Measurements from ENCODE around the gene RECK.

RECK gene

GRCh38 chr9:36039121-36039520, 2.4 kb downstream of the RECK start:
- DNase-seq (ENCODE audit: low spot score in 2 of 2) (no peak), ATAC-seq (no peak)
- peaks cover 41% of the 10 kb centered on the region for H3K4me1 Mint-ChIP-seq
- no peaks in the 10 kb centered on the region for H3K36me3 Mint-ChIP-seq
- H3K9me3 Mint-ChIP-seq: no peaks in the 10 kb centered on the region
- no peak overlapping the region for H3K4me3 Mint-ChIP-seq
- H3K27ac Mint-ChIP-seq: no peak overlapping the region

DNA sequence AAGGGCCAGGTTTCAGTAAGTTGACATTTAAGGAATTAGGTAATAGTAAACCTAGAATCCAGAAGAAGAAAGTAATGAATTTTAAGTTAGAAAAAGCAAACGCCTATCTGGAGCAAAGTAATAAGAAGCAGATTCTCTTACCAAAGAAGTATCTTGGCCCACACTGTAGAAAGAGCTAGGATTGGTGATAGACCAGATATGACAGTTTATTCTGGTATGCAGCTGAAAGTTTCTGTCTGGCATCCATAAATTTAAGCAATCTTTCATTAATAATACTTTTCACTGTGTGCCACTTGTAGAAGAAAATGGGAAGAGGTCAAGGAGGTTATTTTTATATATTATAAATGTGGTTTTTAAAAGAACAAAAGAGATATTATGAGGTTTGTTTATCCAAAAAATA, 3.0 kb downstream of the RECK start:
- no peaks in the 10 kb centered on the region for H3K36me3 Mint-ChIP-seq
- DNase-seq (ENCODE audit: low spot score in 2 of 2) (no peak), ATAC-seq (no peak)
- no peak overlapping the region for H3K27ac Mint-ChIP-seq
- peaks cover 46% of the 10 kb centered on the region for H3K4me1 Mint-ChIP-seq
- no peak overlapping the region for H3K4me3 Mint-ChIP-seq
- H3K9me3 Mint-ChIP-seq: no peaks in the 10 kb centered on the region

DNA sequence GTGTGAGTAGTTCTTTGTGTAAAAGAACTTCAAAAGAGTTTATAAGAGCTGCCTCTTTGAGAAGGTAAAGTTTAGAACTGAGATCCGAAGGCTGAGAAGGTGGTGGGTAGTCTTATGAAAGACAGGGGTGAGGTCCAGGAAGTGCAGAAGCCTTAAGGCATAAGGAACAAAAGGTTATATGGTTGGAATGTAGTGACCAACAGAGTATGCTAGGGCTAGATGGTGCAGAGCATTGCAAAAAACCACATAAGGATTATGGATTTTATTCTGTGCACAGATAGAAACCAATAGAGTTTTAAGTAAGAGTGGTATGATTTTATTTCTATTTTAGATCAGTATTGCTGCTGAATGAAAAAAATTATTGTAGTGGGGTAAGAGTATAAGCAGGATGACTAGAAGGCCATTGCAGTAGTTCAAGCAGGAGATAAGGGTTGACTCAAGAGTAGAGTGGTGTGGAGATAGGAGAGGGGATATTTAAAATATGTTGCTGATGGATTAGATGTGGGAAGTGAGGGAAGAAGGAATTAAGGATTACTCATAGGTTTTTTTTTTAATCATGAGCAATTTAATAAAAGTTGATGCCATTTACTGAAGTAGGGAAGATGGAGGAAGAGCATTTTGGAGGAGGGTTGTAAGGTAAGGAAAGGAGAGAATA, 3.7 kb downstream of the RECK start:
- no peak for DNase-seq (ENCODE audit: low spot score in 2 of 2)

DNA sequence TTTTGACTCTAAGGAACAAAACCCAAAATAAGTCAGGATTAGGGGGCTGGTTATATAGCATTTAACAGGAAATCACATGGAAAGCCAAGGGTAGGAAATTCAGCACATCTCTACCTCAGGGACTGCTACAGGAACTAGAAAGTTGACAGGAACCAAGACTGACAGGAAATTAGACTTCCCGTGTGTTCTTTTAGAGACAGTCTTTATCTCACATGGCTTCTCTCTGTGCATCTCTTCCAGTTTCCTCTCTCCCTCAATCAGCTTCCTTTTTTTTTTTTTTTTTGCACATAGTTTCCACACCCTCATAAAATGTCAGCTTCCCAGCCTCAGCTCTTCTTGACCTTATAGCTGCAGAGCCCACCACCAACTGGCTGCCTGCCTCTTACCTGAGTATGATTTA, 4.8 kb downstream of the RECK start:
- no peak overlapping the region for H3K4me3 Mint-ChIP-seq
- H3K9me3 Mint-ChIP-seq: no peaks in the 10 kb centered on the region
- ATAC-seq (no peak), DNase-seq (ENCODE audit: low spot score in 2 of 2) (no peak)
- H3K4me1 Mint-ChIP-seq: peaks cover 49% of the 10 kb centered on the region
- no peaks in the 10 kb centered on the region for H3K36me3 Mint-ChIP-seq
- H3K27ac Mint-ChIP-seq: peak overlapping the region; percentile 46

More for the DNA sequence above, 3.7 kb downstream of the RECK start:
- Mint-ChIP-seq H3K27ac (no peak overlapping the region), H3K9me3 (no peaks in the 10 kb centered on the region), H3K4me1 (peaks cover 49% of the 10 kb centered on the region), H3K36me3 (no peaks in the 10 kb centered on the region), H3K4me3 (no peak overlapping the region)
- ATAC-seq: no peak

DNA sequence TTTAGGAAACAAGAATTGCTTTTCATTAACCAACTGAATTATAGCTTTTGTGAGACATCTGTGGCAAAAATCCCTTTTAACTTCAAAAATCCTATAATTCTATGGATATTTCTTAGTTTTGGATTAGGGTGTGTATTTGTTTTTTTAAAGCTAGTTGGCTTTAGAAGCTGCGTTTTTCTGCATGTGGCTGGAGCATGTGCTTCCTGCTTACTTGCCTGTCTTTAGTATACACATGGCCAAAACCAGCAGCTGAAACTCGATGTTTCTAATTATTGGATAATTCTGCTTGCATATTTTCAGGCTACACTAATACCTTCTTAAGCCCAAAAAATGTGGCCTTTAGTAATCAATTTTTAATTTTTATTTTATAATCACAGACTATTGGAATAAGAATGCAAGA, 8.9 kb downstream of the RECK start:
- DNase-seq (ENCODE audit: low spot score in 2 of 2): no peak
- no peaks in the 10 kb centered on the region for H3K36me3 Mint-ChIP-seq
- peaks cover 30% of the 10 kb centered on the region for H3K4me1 Mint-ChIP-seq

GRCh38 chr9:36046923-36047322, 10.2 kb downstream of the RECK start:
- no peaks in the 10 kb centered on the region for H3K9me3 Mint-ChIP-seq
- no peaks in the 10 kb centered on the region for H3K36me3 Mint-ChIP-seq
- no peak for DNase-seq (ENCODE audit: low spot score in 2 of 2)
- H3K4me3 Mint-ChIP-seq: no peak overlapping the region
- ATAC-seq: no peak
- H3K27ac Mint-ChIP-seq: no peak overlapping the region
- peaks cover 20% of the 10 kb centered on the region for H3K4me1 Mint-ChIP-seq

More for the DNA sequence above, 8.9 kb downstream of the RECK start:
- ATAC-seq: no peak
- no peak overlapping the region for H3K4me3 Mint-ChIP-seq
- H3K27ac Mint-ChIP-seq: no peak overlapping the region
- no peaks in the 10 kb centered on the region for H3K9me3 Mint-ChIP-seq

- Mint-ChIP-seq H3K4me3 (no peak overlapping the region), H3K27ac (no peak overlapping the region), H3K4me1 (peaks cover 6% of the 10 kb centered on the region), H3K36me3 (no peaks in the 10 kb centered on the region), H3K9me3 (no peaks in the 10 kb centered on the region)
- ATAC-seq: no peak
- DNase-seq (ENCODE audit: low spot score in 2 of 2): no peak
Measured at GRCh38 chr9:36049408-36049807, 12.7 kb downstream of the RECK start.

GRCh38 chr9:36050476-36050875, 13.8 kb downstream of the RECK start:
- DNase-seq (ENCODE audit: low spot score in 2 of 2) (no peak), ATAC-seq (peak; percentile 55)
- Mint-ChIP-seq H3K27ac (no peak overlapping the region), H3K9me3 (no peaks in the 10 kb centered on the region), H3K36me3 (no peaks in the 10 kb centered on the region), H3K4me1 (no peaks in the 10 kb centered on the region), H3K4me3 (no peak overlapping the region)

- ATAC-seq (peak; percentile 96), DNase-seq (ENCODE audit: low spot score in 2 of 2) (no peak)
- Mint-ChIP-seq H3K4me1 (no peaks in the 10 kb centered on the region), H3K4me3 (no peak overlapping the region), H3K27ac (no peak overlapping the region), H3K9me3 (no peaks in the 10 kb centered on the region), H3K36me3 (no peaks in the 10 kb centered on the region)
Measured at GRCh38 chr9:36051317-36051716, 14.6 kb downstream of the RECK start.

DNA sequence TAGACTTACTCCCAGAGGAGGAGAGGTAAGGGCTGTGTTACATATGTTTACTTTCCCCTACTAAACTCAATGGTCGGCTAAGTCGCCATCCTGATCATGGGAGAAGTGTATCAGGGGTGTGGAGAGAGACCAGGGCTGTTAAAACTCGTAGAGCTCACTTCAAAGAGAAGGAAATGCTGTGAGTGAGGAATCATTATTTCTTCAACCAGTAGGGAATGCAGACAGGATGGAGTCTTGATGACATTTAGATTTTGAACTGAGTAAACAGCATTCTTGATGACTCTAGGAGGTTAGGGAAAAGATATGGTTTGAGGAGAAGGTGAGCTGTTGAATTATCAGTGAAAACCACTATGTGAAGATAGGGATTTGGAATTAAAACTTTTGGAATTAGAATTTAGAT, 17.3 kb downstream of the RECK start:
- DNase-seq (ENCODE audit: low spot score in 2 of 2) (no peak), ATAC-seq (no peak)
- Mint-ChIP-seq H3K9me3 (no peaks in the 10 kb centered on the region), H3K36me3 (no peaks in the 10 kb centered on the region), H3K4me1 (no peaks in the 10 kb centered on the region), H3K27ac (no peak overlapping the region), H3K4me3 (no peak overlapping the region)

DNA sequence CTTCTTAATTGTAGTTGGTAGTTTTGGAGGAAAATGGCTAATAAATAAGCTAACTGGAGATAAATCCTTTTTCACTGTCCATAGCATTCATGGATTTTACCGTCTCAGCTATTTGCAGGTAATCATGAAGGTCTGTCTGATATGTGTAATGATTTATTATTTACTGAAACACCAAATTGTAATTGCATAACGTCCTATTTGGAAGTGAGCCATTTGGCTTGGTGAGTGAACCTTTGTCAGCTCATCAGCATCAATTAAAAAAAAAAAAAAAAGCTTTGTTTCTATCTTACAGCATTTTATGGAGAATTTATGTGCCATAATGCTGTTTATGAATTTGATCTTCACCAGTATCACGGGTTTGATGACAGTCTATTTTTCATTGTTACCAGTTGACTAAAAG, 20.2 kb downstream of the RECK start:
- no peak overlapping the region for H3K27ac Mint-ChIP-seq
- ATAC-seq (no peak), DNase-seq (ENCODE audit: low spot score in 2 of 2) (no peak)
- H3K36me3 Mint-ChIP-seq: no peaks in the 10 kb centered on the region
- no peaks in the 10 kb centered on the region for H3K9me3 Mint-ChIP-seq
- H3K4me1 Mint-ChIP-seq: no peaks in the 10 kb centered on the region
- H3K4me3 Mint-ChIP-seq: no peak overlapping the region

DNA sequence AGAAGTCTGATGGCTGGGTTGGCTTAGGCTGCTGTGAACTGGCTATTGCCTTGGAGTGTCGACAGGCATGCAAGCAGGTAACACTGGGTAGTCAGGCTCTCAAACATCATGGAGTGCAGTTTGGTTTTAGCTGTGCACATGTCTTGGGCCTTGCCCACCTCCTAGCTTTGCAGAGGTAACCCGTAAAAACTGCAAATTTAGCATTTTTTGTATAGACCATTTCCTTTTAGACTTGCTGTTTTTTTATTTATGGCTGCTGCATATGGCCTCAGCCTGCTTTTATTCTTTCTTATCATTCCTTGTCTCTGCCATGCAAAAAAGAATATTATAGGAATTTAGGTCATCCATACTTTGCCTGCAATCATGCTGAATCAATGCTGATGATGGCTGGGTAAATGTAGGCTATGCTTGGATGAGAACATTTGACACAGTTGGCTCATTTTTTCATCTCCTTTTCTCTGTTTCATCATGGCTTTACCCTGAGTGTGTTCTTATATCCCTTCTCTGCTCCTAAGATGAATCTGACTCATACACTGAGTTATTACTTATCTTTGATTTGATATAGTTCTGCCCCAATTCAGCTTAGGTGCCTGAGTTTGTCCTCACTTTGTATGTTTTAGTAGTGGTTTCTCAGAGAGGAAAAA, 27.2 kb downstream of the RECK start:
- DNase-seq (ENCODE audit: low spot score in 2 of 2) (no peak), ATAC-seq (no peak)
- H3K4me3 Mint-ChIP-seq: no peak overlapping the region
- no peaks in the 10 kb centered on the region for H3K36me3 Mint-ChIP-seq
- no peak overlapping the region for H3K27ac Mint-ChIP-seq
- H3K4me1 Mint-ChIP-seq: no peaks in the 10 kb centered on the region
- no peaks in the 10 kb centered on the region for H3K9me3 Mint-ChIP-seq

GRCh38 chr9:36064448-36065037, 27.8 kb downstream of the RECK start:
- Mint-ChIP-seq H3K4me1 (no peaks in the 10 kb centered on the region), H3K9me3 (no peaks in the 10 kb centered on the region), H3K27ac (no peak overlapping the region), H3K36me3 (no peaks in the 10 kb centered on the region), H3K4me3 (no peak overlapping the region)
- ATAC-seq: no peak
- DNase-seq (ENCODE audit: low spot score in 2 of 2): no peak

- Mint-ChIP-seq H3K4me1 (no peaks in the 10 kb centered on the region), H3K9me3 (no peaks in the 10 kb centered on the region), H3K36me3 (no peaks in the 10 kb centered on the region), H3K4me3 (no peak overlapping the region), H3K27ac (no peak overlapping the region)
- no peak for ATAC-seq
- no peak for DNase-seq (ENCODE audit: low spot score in 2 of 2)
Measured at GRCh38 chr9:36074055-36074454, 37.3 kb downstream of the RECK start.

DNA sequence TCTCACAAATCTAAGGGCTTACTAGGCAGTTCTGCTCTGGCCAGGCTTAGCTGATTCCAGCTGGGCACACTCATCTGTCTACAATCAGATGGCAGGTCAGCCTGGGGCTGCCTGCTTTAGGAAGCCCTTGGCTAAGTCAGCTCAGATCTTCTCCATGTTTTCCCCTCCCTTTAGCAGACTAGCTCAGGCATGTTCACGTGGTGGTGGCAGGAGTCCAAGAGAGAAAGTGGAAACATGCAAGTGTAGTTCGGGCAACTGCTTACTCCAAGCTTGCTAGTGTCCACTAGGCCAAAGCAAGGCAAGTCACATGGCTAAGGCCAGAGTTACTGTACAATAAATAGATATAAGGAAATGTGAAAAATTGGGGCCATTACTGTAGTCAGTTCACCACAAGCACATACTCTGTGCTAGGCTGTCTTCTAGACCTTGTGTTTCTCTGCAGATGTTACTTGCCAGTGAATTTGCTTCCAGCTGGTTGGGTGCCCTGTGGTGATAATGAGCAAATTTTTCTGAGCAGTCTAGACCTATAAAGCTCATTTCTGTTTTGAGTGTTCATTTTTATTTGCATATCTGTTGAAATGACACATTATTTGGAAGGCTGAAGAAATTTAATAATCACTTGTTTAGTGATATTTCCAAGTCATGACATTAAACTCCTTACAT, 38.3 kb downstream of the RECK start:
- no peaks in the 10 kb centered on the region for H3K4me1 Mint-ChIP-seq
- no peak overlapping the region for H3K4me3 Mint-ChIP-seq
- DNase-seq (ENCODE audit: low spot score in 2 of 2) (no peak), ATAC-seq (no peak)
- H3K9me3 Mint-ChIP-seq: no peaks in the 10 kb centered on the region
- H3K36me3 Mint-ChIP-seq: no peaks in the 10 kb centered on the region
- H3K27ac Mint-ChIP-seq: no peak overlapping the region

DNA sequence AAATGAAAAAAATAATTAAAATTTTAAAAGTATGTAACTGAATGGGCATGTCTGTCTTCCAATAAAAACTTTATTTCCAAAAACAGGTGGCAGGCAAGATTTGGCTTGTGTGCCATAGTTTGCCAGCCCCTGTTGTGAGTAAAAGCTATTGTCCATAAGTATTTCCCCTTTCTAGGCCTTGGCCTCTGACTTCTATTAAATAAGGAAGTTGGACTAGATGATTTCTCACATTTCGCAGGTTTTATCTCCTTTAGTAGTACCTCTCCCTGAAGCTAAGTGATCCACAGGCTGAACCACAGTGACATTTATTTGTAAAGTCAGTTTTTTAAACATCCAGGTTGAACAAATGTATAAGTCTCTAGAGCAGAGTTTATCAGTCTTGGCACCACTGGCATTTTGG, 41.3 kb downstream of the RECK start:
- DNase-seq (ENCODE audit: low spot score in 2 of 2) (no peak), ATAC-seq (no peak)
- Mint-ChIP-seq H3K27ac (no peak overlapping the region), H3K4me3 (no peak overlapping the region), H3K9me3 (no peaks in the 10 kb centered on the region), H3K36me3 (no peaks in the 10 kb centered on the region), H3K4me1 (no peaks in the 10 kb centered on the region)

Measured in stimulated activated effector memory CD8-positive, alpha-beta T cell treated with anti-CD3 and anti-CD28 coated beads, Interleukin-12 subunit alpha, Interleukin-12 subunit beta, amount 100 ng/mL, for 72 hours (primary cell).